ENCODE data around the gene FZD1.

The FZD1 gene

DNA sequence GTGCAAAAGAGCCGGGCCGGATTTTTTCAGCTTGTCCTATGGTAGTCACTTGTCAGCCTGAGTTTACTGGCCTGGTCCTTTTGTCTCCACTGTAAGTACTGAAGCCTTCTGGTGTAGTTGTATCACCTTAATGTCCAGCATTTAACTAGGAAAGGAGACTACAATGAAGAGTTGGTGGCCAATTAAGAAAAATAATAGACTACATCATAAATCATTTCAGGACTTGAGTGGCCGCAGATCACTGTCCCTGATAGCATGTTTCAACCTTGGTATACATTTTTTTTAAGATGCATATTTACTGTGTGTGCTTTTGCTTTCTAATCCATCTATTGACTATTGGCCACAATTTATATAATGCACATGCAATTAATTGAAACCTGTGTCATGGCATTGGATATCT lies 6.1 kb downstream of the FZD1 start:
- Histone ChIP-seq H3K36me3 (replicated peaks) (no peaks in the 10 kb centered on the region), H3K4me3 (no peak overlapping the region), H3K9me3 (no peaks in the 10 kb centered on the region), H3K27me3 (ENCODE audit: low read depth) (no peaks in the 10 kb centered on the region), H3K4me1 (peaks cover 8% of the 10 kb centered on the region)
- in situ Hi-C loops (cut with MboI; ENCODE audit: low sequenced_read_pairs): loop anchor here (25.0 kb wide), 1 partner anchor 183 kb away; no protein-coding TSS in a partner anchor
- DNase-seq (ENCODE audit: low spot score in 2 of 2): peak; percentile 17

DNA sequence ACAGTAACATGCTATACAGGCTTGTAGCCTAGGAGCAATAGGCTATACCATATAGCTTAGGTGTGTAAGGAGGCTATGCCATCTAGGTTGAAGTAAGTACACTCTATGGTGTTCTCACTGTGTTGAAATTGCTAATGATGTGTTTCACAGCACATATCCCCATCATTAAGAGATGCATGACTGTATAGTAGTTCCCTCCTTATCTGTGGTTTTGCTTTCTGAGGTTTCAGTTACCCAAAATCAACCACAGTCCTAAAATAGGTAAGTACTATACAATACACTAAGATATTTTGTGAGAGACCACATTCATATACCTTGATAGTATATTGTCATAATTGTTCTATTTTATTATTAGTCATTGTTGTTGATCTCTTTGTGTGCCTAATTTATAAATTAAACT lies 12.7 kb downstream of the FZD1 start:
- no peaks in the 10 kb centered on the region for H3K9me3 ChIP-seq
- no peak overlapping the region for H3K4me3 ChIP-seq
- peaks cover 3% of the 10 kb centered on the region; the same call in 1 of the 2 replicates for H3K4me1 ChIP-seq
- H3K27me3 ChIP-seq (ENCODE audit: low read depth): no peaks in the 10 kb centered on the region
- H3K36me3 ChIP-seq (replicated peaks): no peaks in the 10 kb centered on the region
- DNase-seq (ENCODE audit: low spot score in 2 of 2): no peak
- in situ Hi-C loops (cut with MboI; ENCODE audit: low sequenced_read_pairs): no loop called here

DNA sequence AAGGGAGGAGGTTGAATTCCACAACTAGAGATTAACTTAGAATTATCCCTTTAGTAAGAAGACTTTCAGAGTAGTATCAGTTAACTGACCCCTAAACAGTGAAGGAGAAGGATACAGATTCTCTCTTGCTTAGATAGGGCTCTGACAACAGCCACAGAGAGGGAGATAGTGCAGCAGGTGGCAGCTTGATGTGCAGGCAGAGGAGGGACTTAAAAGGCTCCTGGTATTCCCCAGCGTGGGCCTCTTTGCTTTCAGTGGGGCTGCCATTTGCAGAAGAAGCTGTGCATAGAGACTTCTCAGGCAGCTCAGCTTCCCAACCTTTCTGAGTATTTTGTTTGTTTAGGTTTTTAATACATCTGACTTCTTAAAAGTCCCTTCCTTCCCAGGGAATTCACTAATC lies 16.0 kb downstream of the FZD1 start:
- Histone ChIP-seq H3K9me3 (no peaks in the 10 kb centered on the region), H3K4me1 (peaks cover 3% of the 10 kb centered on the region; the same call in 1 of the 2 replicates), H3K4me3 (no peak overlapping the region), H3K36me3 (replicated peaks) (no peaks in the 10 kb centered on the region), H3K27me3 (ENCODE audit: low read depth) (no peaks in the 10 kb centered on the region)
- no peak for DNase-seq (ENCODE audit: low spot score in 2 of 2)
- in situ Hi-C loops (cut with MboI; ENCODE audit: low sequenced_read_pairs): no loop called here

DNA sequence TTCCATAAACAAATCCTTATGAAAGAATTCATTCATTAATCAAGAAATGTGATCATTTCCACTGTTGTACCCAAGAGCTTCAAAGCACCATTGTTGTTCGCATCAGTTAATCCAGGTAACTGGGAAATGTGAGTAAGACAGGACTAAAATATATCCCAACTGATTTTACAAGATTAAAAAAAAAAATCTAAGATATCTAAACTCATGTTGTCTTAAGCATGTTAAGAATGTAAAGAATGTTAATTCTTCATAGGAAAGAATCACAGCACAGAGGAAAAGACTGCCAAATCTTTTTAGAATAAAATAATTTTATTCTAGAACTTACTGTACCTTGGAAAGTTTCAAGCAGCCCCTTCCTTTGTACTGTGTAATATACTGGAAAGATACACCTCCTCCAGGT lies 16.4 kb downstream of the FZD1 start:
- in situ Hi-C loops (cut with MboI; ENCODE audit: low sequenced_read_pairs): no loop called here
- Histone ChIP-seq H3K4me3 (no peak overlapping the region), H3K9me3 (no peaks in the 10 kb centered on the region), H3K4me1 (peaks cover 3% of the 10 kb centered on the region; the same call in 1 of the 2 replicates), H3K36me3 (replicated peaks) (no peaks in the 10 kb centered on the region), H3K27me3 (ENCODE audit: low read depth) (no peaks in the 10 kb centered on the region)
- no peak for DNase-seq (ENCODE audit: low spot score in 2 of 2)

DNA sequence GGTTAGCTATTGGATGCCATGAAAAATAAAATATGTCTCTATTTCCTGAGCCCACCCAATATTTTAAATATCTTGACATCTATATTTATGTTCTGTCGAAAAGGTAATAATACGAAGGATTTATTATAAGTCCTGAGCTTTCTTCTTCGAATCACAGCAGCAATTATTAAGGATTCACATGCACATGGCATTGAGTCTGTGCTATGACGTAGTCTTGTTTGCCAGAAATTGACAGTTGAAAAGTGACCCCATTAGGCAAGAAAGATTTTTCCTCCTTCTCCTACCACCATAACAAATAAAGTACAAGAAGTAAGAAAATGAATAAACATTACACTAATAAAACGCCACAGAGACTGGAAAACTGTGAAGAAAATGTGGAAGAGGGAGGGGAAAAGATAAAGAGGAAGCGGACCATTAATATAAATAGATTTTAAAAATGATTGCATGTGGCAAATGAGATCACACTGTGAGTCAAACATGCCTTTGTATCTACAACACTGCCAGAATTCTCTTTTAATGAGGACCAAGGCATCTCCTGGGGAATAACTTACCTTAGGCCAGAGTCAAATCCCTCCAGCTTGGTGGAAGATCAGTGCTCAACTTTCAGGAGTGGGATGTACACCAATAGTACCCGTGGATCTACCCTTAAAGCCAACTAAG lies 21.6 kb downstream of the FZD1 start:
- Histone ChIP-seq H3K9me3 (no peaks in the 10 kb centered on the region), H3K4me1 (peaks cover 3% of the 10 kb centered on the region; the same call in 1 of the 2 replicates), H3K4me3 (no peak overlapping the region), H3K27me3 (ENCODE audit: low read depth) (no peaks in the 10 kb centered on the region), H3K36me3 (replicated peaks) (no peaks in the 10 kb centered on the region)
- in situ Hi-C loops (cut with MboI; ENCODE audit: low sequenced_read_pairs): no loop called here
- no peak for DNase-seq (ENCODE audit: low spot score in 2 of 2)

DNA sequence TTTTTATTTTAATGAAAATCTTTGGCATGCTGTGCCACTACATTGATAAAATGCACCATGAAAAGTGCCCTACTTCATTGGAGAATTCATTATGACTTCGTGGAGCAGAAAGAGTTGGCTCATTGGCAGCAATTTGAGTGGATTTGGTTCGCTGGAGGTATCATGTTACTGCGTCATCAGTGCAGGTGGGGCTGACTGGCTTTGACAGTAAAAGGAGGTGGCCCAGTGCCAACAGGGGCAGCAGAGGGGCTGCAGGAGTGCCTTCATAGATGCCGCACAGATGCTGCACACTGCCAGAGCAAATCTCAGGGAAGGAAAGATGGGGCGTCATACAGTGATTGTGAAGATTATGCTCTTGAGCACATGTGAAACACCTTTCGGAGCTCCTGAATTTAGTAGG lies 22.2 kb downstream of the FZD1 start:
- H3K4me3 ChIP-seq: no peak overlapping the region
- no peaks in the 10 kb centered on the region for H3K4me1 ChIP-seq
- peak in 1 of 2 experiments; percentile 8 for DNase-seq (ENCODE audit: low spot score in 2 of 2)
- no peaks in the 10 kb centered on the region for H3K27me3 ChIP-seq (ENCODE audit: low read depth)
- no peaks in the 10 kb centered on the region for H3K9me3 ChIP-seq
- H3K36me3 ChIP-seq (replicated peaks): no peaks in the 10 kb centered on the region
- in situ Hi-C loops (cut with MboI; ENCODE audit: low sequenced_read_pairs): no loop called here

DNA sequence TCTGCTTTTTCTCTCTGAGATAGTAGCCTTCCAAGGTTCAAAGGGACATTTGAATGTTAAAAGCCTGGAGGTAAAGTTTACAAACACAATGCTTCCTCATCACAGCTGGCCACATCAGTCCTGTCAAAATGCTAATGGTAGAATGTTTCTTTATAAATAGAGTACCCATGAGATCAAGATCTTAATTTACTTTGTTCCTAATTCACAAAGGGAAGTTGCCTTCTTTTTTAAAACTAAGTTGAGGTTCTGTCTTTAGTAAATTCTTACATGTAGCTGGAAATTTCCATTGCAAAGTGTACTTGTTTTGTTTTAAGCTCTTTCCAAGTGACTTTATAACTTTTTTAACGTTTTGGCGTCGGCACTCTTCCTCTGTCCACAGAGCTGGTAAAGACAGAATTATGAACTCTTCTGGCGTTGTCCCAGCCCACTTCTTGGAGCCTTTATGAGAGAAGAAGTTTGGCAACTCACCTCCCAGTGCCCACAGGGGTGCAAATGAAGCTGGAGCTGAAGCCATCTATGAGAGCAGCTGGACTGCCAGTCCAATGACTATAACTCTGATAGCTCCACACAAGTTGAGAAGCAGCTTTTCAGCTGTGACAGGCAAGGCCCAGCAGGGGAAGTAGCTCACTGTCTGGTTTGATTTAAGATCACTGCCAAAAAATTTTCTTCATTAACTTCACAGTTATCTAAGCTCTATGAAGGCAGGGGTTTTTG lies 23.3 kb downstream of the FZD1 start:
- no peaks in the 10 kb centered on the region for H3K27me3 ChIP-seq (ENCODE audit: low read depth)
- DNase-seq (ENCODE audit: low spot score in 2 of 2): no peak
- in situ Hi-C loops (cut with MboI; ENCODE audit: low sequenced_read_pairs): no loop called here
- H3K4me3 ChIP-seq: no peak overlapping the region
- H3K4me1 ChIP-seq: no peaks in the 10 kb centered on the region
- no peaks in the 10 kb centered on the region for H3K9me3 ChIP-seq
- no peaks in the 10 kb centered on the region for H3K36me3 ChIP-seq (replicated peaks)

DNA sequence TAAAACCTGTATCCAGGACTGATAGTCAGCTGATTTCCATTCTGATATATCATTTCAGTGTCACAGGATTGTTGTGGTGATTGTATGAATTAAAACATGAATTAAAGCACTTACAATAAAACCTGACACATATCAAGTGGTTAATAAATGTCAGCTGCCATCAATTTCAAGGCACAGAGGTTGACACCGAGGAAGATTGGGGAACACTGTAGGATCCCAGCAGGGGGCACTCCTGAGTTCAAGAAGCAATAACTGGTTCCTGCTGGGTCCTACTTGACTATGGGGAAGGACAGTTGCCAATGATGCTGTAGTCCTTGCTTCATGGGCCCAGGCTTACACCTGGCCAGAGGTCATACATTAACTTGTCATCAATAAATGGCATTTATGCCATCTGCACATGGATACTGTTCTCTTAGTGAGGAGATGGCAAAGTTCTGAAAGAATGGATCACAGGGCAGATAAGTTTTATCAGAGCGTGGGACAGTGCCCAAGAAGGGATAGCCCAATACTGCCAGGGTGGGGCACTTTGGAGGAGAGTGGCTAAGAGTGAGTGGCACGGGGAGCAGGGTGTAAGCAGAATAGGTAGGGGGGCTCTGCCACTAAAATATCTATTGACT lies 24.1 kb downstream of the FZD1 start:
- Histone ChIP-seq H3K4me3 (no peak overlapping the region), H3K4me1 (no peaks in the 10 kb centered on the region), H3K9me3 (no peaks in the 10 kb centered on the region), H3K36me3 (replicated peaks) (no peaks in the 10 kb centered on the region), H3K27me3 (ENCODE audit: low read depth) (no peaks in the 10 kb centered on the region)
- DNase-seq (ENCODE audit: low spot score in 2 of 2): peak; percentile 41 to 76
- in situ Hi-C loops (cut with MboI; ENCODE audit: low sequenced_read_pairs): no loop called here

DNA sequence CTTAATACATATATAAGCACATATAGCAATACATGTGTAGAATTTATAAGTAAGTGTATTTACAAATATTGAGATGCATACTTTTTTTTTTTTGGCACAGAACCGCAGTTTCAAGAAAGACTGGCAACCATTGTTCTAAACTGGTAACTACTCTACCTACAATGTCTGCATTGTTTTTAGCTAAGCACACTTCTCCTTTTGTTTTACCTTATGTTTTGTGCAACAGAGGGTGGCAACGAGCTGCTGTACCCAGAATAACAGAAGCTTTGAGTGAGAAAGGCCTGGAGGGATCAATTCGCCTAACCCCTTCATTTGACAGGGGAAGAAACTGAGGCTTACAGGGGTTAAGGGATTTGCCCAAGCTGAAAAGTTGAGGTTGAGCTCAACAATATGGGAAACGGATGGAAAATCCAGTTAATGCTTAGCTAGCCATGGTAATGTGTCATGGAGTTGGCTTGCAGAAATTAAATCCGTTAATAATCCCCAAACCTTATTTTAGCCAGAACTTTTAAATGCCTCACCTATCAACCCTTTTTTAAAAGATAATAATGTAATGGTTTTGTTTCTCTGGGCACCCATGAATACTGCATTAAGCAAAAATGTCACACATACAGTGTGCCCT lies 25.5 kb downstream of the FZD1 start:
- no peak for DNase-seq (ENCODE audit: low spot score in 2 of 2)
- no peak overlapping the region for H3K4me3 ChIP-seq
- no peaks in the 10 kb centered on the region for H3K9me3 ChIP-seq
- no peaks in the 10 kb centered on the region for H3K36me3 ChIP-seq (replicated peaks)
- no peaks in the 10 kb centered on the region for H3K27me3 ChIP-seq (ENCODE audit: low read depth)
- no peaks in the 10 kb centered on the region for H3K4me1 ChIP-seq
- in situ Hi-C loops (cut with MboI; ENCODE audit: low sequenced_read_pairs): no loop called here

DNA sequence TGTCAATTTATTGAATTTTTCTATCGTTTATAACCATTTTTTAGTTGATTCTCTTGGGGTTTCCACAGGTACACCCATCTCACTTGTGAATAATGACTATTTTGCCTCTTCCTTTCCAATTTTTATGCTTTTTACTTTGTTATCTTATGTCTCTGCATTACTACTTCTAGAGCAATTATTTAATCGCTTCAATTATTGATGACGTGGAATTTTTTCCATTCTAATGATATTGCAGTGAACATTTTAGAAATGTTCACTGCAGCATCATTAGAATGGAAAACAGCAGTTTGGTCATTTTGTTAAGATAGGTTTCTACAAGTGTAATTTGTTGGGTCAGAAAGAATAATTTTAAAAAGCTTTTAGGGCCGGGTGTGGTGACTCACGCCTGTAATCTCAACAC lies 27.1 kb downstream of the FZD1 start:
- no peaks in the 10 kb centered on the region for H3K27me3 ChIP-seq (ENCODE audit: low read depth)

DNA sequence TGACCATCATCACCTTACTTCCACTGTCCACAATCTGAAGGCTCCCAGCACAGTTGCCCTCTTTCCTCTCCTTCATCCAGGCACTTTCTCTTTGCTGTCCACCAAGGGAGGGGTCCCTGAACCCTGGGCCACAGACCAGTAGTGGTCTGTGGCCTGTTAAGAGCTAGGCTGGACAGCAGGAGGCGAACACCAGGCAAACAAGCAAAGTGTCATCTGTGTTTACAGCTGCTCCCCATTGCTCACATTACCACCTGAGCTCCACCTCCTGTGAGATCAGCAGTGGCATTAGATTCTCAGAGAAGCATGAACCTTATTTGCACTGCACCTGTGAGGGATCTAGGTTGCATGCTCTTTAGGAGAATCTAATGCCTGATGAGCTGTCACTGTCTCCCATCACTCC lies 27.7 kb downstream of the FZD1 start:
- Histone ChIP-seq H3K9me3 (no peaks in the 10 kb centered on the region), H3K27me3 (ENCODE audit: low read depth) (no peaks in the 10 kb centered on the region), H3K4me1 (no peaks in the 10 kb centered on the region), H3K36me3 (replicated peaks) (no peaks in the 10 kb centered on the region), H3K4me3 (no peak overlapping the region)
- in situ Hi-C loops (cut with MboI; ENCODE audit: low sequenced_read_pairs): no loop called here
- DNase-seq (ENCODE audit: low spot score in 2 of 2): no peak

More for the DNA sequence above, 27.1 kb downstream of the FZD1 start:
- H3K36me3 ChIP-seq (replicated peaks): no peaks in the 10 kb centered on the region
- H3K4me3 ChIP-seq: no peak overlapping the region
- H3K9me3 ChIP-seq: no peaks in the 10 kb centered on the region
- no peak for DNase-seq (ENCODE audit: low spot score in 2 of 2)
- in situ Hi-C loops (cut with MboI; ENCODE audit: low sequenced_read_pairs): no loop called here
- H3K4me1 ChIP-seq: no peaks in the 10 kb centered on the region

DNA sequence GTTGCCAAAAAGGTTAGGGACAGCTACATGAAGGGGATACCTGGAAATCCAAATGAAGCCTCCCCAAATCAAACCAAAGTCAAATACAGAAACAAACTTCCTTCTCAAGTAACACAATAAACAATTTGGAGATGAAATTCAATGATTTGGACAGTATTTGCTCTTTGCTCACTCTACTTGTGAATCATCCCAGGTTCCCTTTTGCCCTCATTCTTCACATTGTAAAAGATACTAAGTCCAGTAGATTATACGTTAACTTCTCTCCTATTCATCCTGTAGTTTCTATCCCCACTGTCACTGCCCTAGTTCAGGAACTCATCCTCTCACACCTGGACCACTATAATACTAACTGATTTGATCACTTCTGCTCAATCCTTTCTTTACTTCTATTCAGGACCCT lies 28.3 kb downstream of the FZD1 start:
- in situ Hi-C loops (cut with MboI; ENCODE audit: low sequenced_read_pairs): no loop called here
- Histone ChIP-seq H3K27me3 (ENCODE audit: low read depth) (no peaks in the 10 kb centered on the region), H3K4me3 (no peak overlapping the region), H3K36me3 (replicated peaks) (no peaks in the 10 kb centered on the region), H3K9me3 (no peaks in the 10 kb centered on the region), H3K4me1 (no peaks in the 10 kb centered on the region)
- DNase-seq (ENCODE audit: low spot score in 2 of 2): no peak

DNA sequence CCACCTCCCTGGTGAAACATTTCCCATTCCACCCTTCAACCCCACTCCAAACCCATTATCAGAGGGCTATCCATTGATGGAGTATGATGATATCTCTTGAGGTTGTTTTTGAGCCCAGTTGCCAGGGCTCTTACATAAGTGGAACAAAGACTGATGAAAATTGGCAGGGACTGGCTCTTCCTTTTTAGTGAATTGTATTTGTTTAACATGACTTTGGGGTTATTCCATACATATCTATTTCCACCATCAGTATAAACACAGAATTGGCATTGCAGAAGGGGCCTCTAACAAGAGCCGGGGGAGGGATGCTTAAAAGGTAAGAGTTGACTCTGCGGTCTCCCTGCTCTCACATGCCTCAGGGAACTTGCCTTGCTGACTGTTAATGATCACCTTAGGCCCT lies 28.9 kb downstream of the FZD1 start:
- in situ Hi-C loops (cut with MboI; ENCODE audit: low sequenced_read_pairs): no loop called here
- no peak overlapping the region for H3K4me3 ChIP-seq
- DNase-seq (ENCODE audit: low spot score in 2 of 2): no peak
- H3K9me3 ChIP-seq: no peaks in the 10 kb centered on the region
- H3K27me3 ChIP-seq (ENCODE audit: low read depth): no peaks in the 10 kb centered on the region
- no peaks in the 10 kb centered on the region for H3K4me1 ChIP-seq
- H3K36me3 ChIP-seq (replicated peaks): no peaks in the 10 kb centered on the region

DNA sequence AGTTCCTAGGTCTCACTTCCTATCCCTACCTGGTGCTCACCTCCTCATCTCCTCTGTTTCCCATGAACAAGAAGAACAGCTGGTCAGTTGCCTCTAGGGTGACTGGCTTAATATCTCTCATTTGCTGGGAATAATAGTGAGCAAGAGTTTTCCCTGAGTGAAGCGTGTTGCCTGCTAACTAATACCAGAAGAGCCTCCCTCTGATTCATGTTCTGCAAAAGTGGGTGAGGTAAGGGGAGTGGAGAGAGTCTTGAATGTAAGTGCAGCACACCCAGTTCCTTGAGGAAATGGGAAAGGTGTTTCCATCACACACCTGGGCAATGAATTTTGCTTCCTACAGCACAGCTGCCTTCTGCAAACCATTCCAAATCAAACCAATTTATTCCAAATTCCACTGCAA lies 29.6 kb downstream of the FZD1 start:
- Histone ChIP-seq H3K4me3 (no peak overlapping the region), H3K36me3 (replicated peaks) (no peaks in the 10 kb centered on the region), H3K4me1 (no peaks in the 10 kb centered on the region), H3K27me3 (ENCODE audit: low read depth) (no peaks in the 10 kb centered on the region; the same call in 1 of the 2 replicates), H3K9me3 (no peaks in the 10 kb centered on the region)
- in situ Hi-C loops (cut with MboI; ENCODE audit: low sequenced_read_pairs): no loop called here
- no peak for DNase-seq (ENCODE audit: low spot score in 2 of 2)

All from HAP-1 (cell line).